Astrocyte (in vitro differentiated cells and primary cell): Measurements from ENCODE around the gene CDKN2C. TPM values are rescaled to one million over a fixed set of nuclear protein-coding genes. Genes with fewer than 3 reads are reported as not detected.

Experiments
- DNase-seq: peaks from one replicate; pipeline ENCODE4 v3.0.0-alpha.2; 2010; ENCODE audit warnings: low read depth
- FAIRE-seq: peaks from 2 replicates; lab custom pipeline; 2011; peaks lifted over from hg19 to GRCh38; lab: Jason Lieb, UNC
- H2AFZ ChIP-seq: 2 replicates; pipeline ENCODE4 v1.6.0; 2012; ENCODE audit warnings: low read depth, low read length, inconsistent platforms
- H3K27ac ChIP-seq: 2 replicates; pipeline ENCODE4 v1.5.1; 2011; ENCODE audit warnings: low read depth, low read length, inconsistent platforms
- H3K27me3 ChIP-seq: 2 replicates; pipeline ENCODE4 v1.6.0; 2011; ENCODE audit warnings: low read length, inconsistent platforms; ENCODE audit not compliant: insufficient read depth
- H3K36me3 ChIP-seq: 2 replicates; pipeline ENCODE4 v1.5.1; 2011; ENCODE audit warnings: low read length, inconsistent platforms; ENCODE audit not compliant: insufficient read depth
- H3K4me1 ChIP-seq: 2 replicates; pipeline ENCODE4 v1.5.1; 2011; ENCODE audit warnings: low read length, inconsistent platforms; ENCODE audit not compliant: insufficient read depth
- H3K4me2 ChIP-seq: 2 replicates; pipeline ENCODE4 v1.6.0; 2012; ENCODE audit warnings: low read length, inconsistent platforms
- H3K4me3 ChIP-seq: 2 replicates; pipeline ENCODE4 v1.5.1; 2011; ENCODE audit warnings: low read depth, mild to moderate bottlenecking, low read length, inconsistent platforms; ENCODE audit not compliant: insufficient read depth
- H3K79me2 ChIP-seq: 2 replicates; pipeline ENCODE4 v1.6.0; 2012; ENCODE audit warnings: mild to moderate bottlenecking, low read length, inconsistent platforms; ENCODE audit not compliant: insufficient read depth
- H3K9ac ChIP-seq: 2 replicates; pipeline ENCODE4 v1.6.0; 2012; ENCODE audit warnings: mild to moderate bottlenecking, low read length, inconsistent platforms
- H3K9me3 ChIP-seq: 2 replicates; pipeline ENCODE4 v1.5.1; 2012; ENCODE audit warnings: low read depth, mild to moderate bottlenecking, low read length, inconsistent platforms; ENCODE audit not compliant: insufficient read depth
- H4K20me1 ChIP-seq: 2 replicates; pipeline ENCODE4 v1.6.0; 2012; ENCODE audit warnings: low read length, inconsistent platforms; ENCODE audit not compliant: insufficient read depth
- H3K27ac Mint-ChIP-seq: one replicate; pipeline ENCODE4 v1.8.0; 2021; ENCODE audit warnings: mild to moderate bottlenecking, mixed read lengths; ENCODE audit not compliant: unreplicated experiment
- H3K27me3 Mint-ChIP-seq: one replicate; pipeline ENCODE4 v1.8.0; 2021; ENCODE audit warnings: low read depth, mixed read lengths; ENCODE audit not compliant: unreplicated experiment
- H3K36me3 Mint-ChIP-seq: one replicate; pipeline ENCODE4 v1.8.0; 2021; ENCODE audit warnings: low read depth, mixed read lengths; ENCODE audit not compliant: unreplicated experiment
- H3K4me1 Mint-ChIP-seq: one replicate; pipeline ENCODE4 v1.8.0; 2021; ENCODE audit warnings: low read depth, mixed read lengths; ENCODE audit not compliant: unreplicated experiment
- H3K4me3 Mint-ChIP-seq: one replicate; pipeline ENCODE4 v1.8.0; 2021; ENCODE audit warnings: mild to moderate bottlenecking, moderate library complexity, mixed read lengths; ENCODE audit not compliant: unreplicated experiment
- H3K9me3 Mint-ChIP-seq: one replicate; pipeline ENCODE4 v1.8.0; 2021; ENCODE audit warnings: mild to moderate bottlenecking, mixed read lengths; ENCODE audit not compliant: unreplicated experiment
- EZH2 ChIP-seq: IDR thresholded peaks from 2 replicates; pipeline ENCODE4 v1.6.1; 2012; ENCODE audit warnings: mild to moderate bottlenecking, low read length, inconsistent platforms; ENCODE audit not compliant: insufficient read depth
- total RNA-seq: library from RNA; stranded (reverse); gene quantifications from 2 replicates; pipeline ENCODE4 v1.2.1, GENCODE V29; 2021
- TF ChIP-seq, protein P1 (sequence below): IDR thresholded peaks from 2 replicates; pipeline ENCODE4 v1.5.1; 2011; ENCODE audit warnings: low read depth, mild to moderate bottlenecking, inconsistent platforms, low read length, moderate library complexity; ENCODE audit not compliant: insufficient read depth

The CDKN2C gene
- total RNA-seq, 1 donor from 2014 or later, result 0.43 TPM

DNA sequence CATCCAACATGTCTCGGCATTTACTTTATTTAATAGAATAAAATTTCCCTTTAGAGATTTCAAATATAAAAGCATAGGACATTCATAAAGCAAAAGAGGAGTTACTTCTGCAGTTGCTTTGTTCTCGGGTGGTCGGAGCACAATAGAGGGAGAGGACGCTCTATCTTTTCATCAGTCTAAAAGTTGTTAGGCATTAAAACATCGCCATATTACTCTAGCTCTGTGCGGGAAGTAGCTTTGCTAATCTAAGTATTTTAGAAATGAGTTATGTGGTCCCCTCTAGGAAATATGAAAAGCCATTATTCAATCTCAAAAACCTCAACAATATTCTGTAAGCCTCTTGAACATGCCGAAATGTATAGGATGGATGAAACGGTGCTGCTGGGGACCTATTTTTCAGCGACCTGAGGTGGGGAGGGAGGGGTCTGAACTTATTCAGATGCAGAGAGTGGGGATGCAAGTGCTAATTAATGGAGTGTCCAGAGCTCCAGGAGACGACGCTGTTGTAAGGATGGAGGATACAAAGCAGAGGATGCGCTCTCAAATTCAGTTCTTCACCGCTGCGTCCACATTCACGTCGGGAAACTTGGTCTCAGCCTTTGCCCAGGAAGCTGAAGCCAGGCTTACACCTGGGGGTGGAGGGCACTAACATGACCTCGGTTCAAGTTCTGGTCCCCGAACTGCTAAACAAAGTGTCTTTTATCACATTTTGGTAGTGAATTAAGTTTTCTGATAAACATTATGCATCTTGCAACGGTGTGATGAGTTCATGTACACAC lies 6.3 kb downstream of the CDKN2C start:
- H3K27me3 Mint-ChIP-seq, result peaks cover 65% of the 10 kb centered on the region
- H3K9me3 Mint-ChIP-seq, result no peaks in the 10 kb centered on the region
- Histone ChIP-seq H2AFZ (peak overlapping the region; percentile 76), H4K20me1 (no peaks in the 10 kb centered on the region), H3K4me2 (peak overlapping the region; percentile 93), H3K27me3 (no peaks in the 10 kb centered on the region), H3K9me3 (no peaks in the 10 kb centered on the region), H3K4me1 (peaks cover 6% of the 10 kb centered on the region), H3K27ac (peak overlapping the region; percentile 66), H3K9ac (peak overlapping the region; percentile 87), H3K79me2 (peaks cover 13% of the 10 kb centered on the region), H3K4me3 (peak overlapping the region; percentile 67), H3K36me3 (no peaks in the 10 kb centered on the region)
- peak overlapping the region; percentile 9 for H3K4me3 Mint-ChIP-seq
- no peak for TF ChIP-seq EZH2
- TF ChIP-seq, protein P1, sequence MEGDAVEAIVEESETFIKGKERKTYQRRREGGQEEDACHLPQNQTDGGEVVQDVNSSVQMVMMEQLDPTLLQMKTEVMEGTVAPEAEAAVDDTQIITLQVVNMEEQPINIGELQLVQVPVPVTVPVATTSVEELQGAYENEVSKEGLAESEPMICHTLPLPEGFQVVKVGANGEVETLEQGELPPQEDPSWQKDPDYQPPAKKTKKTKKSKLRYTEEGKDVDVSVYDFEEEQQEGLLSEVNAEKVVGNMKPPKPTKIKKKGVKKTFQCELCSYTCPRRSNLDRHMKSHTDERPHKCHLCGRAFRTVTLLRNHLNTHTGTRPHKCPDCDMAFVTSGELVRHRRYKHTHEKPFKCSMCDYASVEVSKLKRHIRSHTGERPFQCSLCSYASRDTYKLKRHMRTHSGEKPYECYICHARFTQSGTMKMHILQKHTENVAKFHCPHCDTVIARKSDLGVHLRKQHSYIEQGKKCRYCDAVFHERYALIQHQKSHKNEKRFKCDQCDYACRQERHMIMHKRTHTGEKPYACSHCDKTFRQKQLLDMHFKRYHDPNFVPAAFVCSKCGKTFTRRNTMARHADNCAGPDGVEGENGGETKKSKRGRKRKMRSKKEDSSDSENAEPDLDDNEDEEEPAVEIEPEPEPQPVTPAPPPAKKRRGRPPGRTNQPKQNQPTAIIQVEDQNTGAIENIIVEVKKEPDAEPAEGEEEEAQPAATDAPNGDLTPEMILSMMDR, result no peak
- no peak overlapping the region for H3K27ac Mint-ChIP-seq
- no peaks in the 10 kb centered on the region for H3K36me3 Mint-ChIP-seq
- FAIRE-seq (no peak), DNase-seq (no peak)
- H3K4me1 Mint-ChIP-seq, result no peaks in the 10 kb centered on the region

DNA sequence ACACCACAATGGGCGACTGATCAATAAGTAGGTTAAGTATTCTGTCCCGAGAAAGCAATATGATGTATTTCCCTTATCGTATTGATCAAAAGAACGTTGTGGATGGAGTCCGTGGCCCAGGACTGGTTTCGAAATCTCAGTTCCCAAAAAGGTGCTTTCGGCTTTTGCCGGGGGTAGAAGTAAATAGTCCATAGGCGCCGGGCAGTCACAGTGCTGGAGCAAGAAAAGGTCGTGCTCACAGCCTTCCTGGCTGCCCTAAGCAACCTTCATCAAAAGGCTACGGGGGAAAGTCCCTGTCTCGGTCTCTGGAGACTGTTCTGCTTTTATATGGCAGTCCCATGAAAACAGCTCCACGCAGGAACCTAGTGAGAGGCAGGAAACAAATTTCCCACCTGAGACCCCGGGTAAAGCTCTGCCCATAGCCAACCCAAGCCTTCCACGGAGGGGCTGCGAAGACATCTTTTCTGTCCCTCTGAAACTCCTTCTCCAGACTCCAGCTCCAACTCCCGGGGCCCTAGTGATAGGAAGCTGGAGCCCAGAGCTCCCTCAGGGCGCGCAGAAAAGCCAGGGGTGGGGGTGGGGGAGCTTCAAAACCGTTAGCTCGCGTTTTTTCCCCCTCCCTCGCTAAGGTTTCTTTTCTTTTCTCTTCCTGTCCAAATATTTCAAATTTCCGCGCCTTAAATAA lies 7.0 kb downstream of the CDKN2C start:
- DNase-seq (peak; percentile 32), FAIRE-seq (no peak)
- peaks cover 67% of the 10 kb centered on the region for H3K27me3 Mint-ChIP-seq
- Histone ChIP-seq H3K27me3 (no peaks in the 10 kb centered on the region), H3K36me3 (no peaks in the 10 kb centered on the region), H3K27ac (peak overlapping the region; percentile 66), H3K4me1 (peaks cover 6% of the 10 kb centered on the region), H3K9me3 (no peaks in the 10 kb centered on the region), H4K20me1 (no peaks in the 10 kb centered on the region), H3K79me2 (peaks cover 6% of the 10 kb centered on the region), H2AFZ (peak overlapping the region; percentile 76), H3K9ac (peak overlapping the region; percentile 87), H3K4me2 (peak overlapping the region; percentile 93), H3K4me3 (peak overlapping the region; percentile 67)
- no peaks in the 10 kb centered on the region for H3K4me1 Mint-ChIP-seq
- TF ChIP-seq, protein P1, result no peak
- TF ChIP-seq EZH2, result no peak
- H3K27ac Mint-ChIP-seq, result no peak overlapping the region
- H3K36me3 Mint-ChIP-seq, result no peaks in the 10 kb centered on the region
- H3K9me3 Mint-ChIP-seq, result no peaks in the 10 kb centered on the region
- H3K4me3 Mint-ChIP-seq, result peak overlapping the region; percentile 73
